Effector CD8-positive, alpha-beta T cell (primary cell): Measurements from ENCODE around the gene HTRA3.

Experiments used
- DNase-seq: peaks from one replicate; lab custom pipeline; 2025; lab: John Stamatoyannopoulos, UW

HTRA3 gene

GRCh38 chr4:8234715-8235114 lies 34.8 kb upstream of the HTRA3 start:
- DNase-seq: no peak

- DNase-seq: no peak
These were observed 34.3 kb upstream of the HTRA3 start for GRCh38 chr4:8235224-8235623.

GRCh38 chr4:8235686-8236085 lies 33.9 kb upstream of the HTRA3 start:
- DNase-seq: no peak

- DNase-seq: no peak
These were observed 33.2 kb upstream of the HTRA3 start for GRCh38 chr4:8236106-8236919.

GRCh38 chr4:8236920-8237195 lies 32.7 kb upstream of the HTRA3 start:
- no peak for DNase-seq

- no peak for DNase-seq
These were observed 32.1 kb upstream of the HTRA3 start for GRCh38 chr4:8237256-8237989.

- no peak for DNase-seq
These were observed 31.5 kb upstream of the HTRA3 start for GRCh38 chr4:8238036-8238511.

- DNase-seq: no peak
These were observed 31.0 kb upstream of the HTRA3 start for GRCh38 chr4:8238515-8239053.

GRCh38 chr4:8239226-8239625 lies 30.3 kb upstream of the HTRA3 start:
- DNase-seq: no peak

GRCh38 chr4:8239661-8240060 lies 29.9 kb upstream of the HTRA3 start:
- no peak for DNase-seq

- no peak for DNase-seq
These were observed 29.1 kb upstream of the HTRA3 start for GRCh38 chr4:8240211-8241041.

- DNase-seq: no peak
These were observed 28.3 kb upstream of the HTRA3 start for GRCh38 chr4:8241211-8241779.

- DNase-seq: peak; percentile 69
These were observed 27.5 kb upstream of the HTRA3 start for GRCh38 chr4:8241895-8242696.

GRCh38 chr4:8242782-8243560 lies 26.6 kb upstream of the HTRA3 start:
- no peak for DNase-seq

GRCh38 chr4:8244001-8244757 lies 25.4 kb upstream of the HTRA3 start:
- DNase-seq: no peak

- no peak for DNase-seq
These were observed 24.6 kb upstream of the HTRA3 start for GRCh38 chr4:8244931-8245460.

GRCh38 chr4:8245884-8246833 lies 23.4 kb upstream of the HTRA3 start:
- DNase-seq: no peak
